Keratinocyte (primary cell): ENCODE measurements around the gene PRSS36. TPM values are rescaled to one million over a fixed set of nuclear protein-coding genes. Genes with fewer than 3 reads are reported as not detected.
A peak's percentile ranks its signal among the peaks of the same experiment; 100 is the strongest.

ENCODE experiments used
- DNase-seq: peaks from one replicate; pipeline ENCODE4 v3.0.0-alpha.2; 2011; ENCODE audit warnings: low read depth, missing footprints, low spot score
- FAIRE-seq: peaks from 2 replicates; lab custom pipeline; 2011; peaks lifted over from hg19 to GRCh38; lab: Jason Lieb, UNC
- H2AFZ ChIP-seq: 2 replicates; pipeline ENCODE4 v1.6.0; 2012; ENCODE audit warnings: low read length, control low read depth, inconsistent platforms; ENCODE audit not compliant: control insufficient read depth
- H3K27ac ChIP-seq: 2 replicates; pipeline ENCODE4 v1.5.1; 2011; ENCODE audit warnings: low read length; ENCODE audit not compliant: control insufficient read depth, insufficient read depth
- H3K27me3 ChIP-seq: 3 replicates; pipeline ENCODE4 v1.6.0; 2011; ENCODE audit warnings: low read length; ENCODE audit not compliant: control insufficient read depth, insufficient read depth; ENCODE audit errors: extremely low read depth
- H3K36me3 ChIP-seq, 2 experiments: 2 replicates in 1 of 2; 3 replicates in 1 of 2; pipeline ENCODE4 v1.5.1; 2011; ENCODE audit warnings: low read length in 2 of 2, mild to moderate bottlenecking in 1 of 2; ENCODE audit not compliant: control insufficient read depth in 2 of 2, insufficient read depth in 2 of 2; ENCODE audit errors: extremely low read depth in 1 of 2
- H3K4me1 ChIP-seq: 3 replicates; pipeline ENCODE4 v1.5.1; 2011; ENCODE audit warnings: low read length; ENCODE audit not compliant: control insufficient read depth, insufficient read depth; ENCODE audit errors: extremely low read depth
- H3K4me2 ChIP-seq: 3 replicates; pipeline ENCODE4 v1.6.0; 2011; ENCODE audit warnings: low read depth, low read length; ENCODE audit not compliant: control insufficient read depth, insufficient read depth; ENCODE audit errors: extremely low read depth
- H3K4me3 ChIP-seq, 3 experiments: fragments of 200-600 bp in 1 of 3; sonication (generic) in 1 of 3; 2 replicates in 2 of 3; 3 replicates in 1 of 3; pipeline ENCODE4 v1.5.1; 2011 to 2016; ENCODE audit warnings: low read length in 3 of 3, mild to moderate bottlenecking in 3 of 3, control low read depth in 2 of 3, inconsistent platforms in 1 of 3, low read depth in 1 of 3, mixed read lengths in 1 of 3, mixed run types in 1 of 3, moderate library complexity in 1 of 3; ENCODE audit not compliant: control insufficient read depth in 2 of 3, insufficient read depth in 2 of 3; ENCODE audit errors: extremely low read depth in 1 of 3
- H3K79me2 ChIP-seq: 2 replicates; pipeline ENCODE4 v1.6.0; 2012; ENCODE audit warnings: low read length; ENCODE audit not compliant: control insufficient read depth, insufficient read depth
- H3K9ac ChIP-seq: 3 replicates; pipeline ENCODE4 v1.6.0; 2011; ENCODE audit warnings: low read length; ENCODE audit not compliant: control insufficient read depth, insufficient read depth; ENCODE audit errors: extremely low read depth
- H3K9me1 ChIP-seq: 3 replicates; pipeline ENCODE4 v1.6.0; 2011; ENCODE audit warnings: low read length; ENCODE audit not compliant: control insufficient read depth, insufficient read depth; ENCODE audit errors: extremely low read depth
- H3K9me3 ChIP-seq: 2 replicates; pipeline ENCODE4 v1.5.1; 2012; ENCODE audit warnings: low read depth, low read length; ENCODE audit not compliant: control insufficient read depth
- H4K20me1 ChIP-seq: 3 replicates; pipeline ENCODE4 v1.6.0; 2011; ENCODE audit warnings: low read length; ENCODE audit not compliant: control insufficient read depth, insufficient read depth; ENCODE audit errors: extremely low read depth
- CTCF ChIP-seq, 3 experiments: IDR thresholded peaks in 1 of 3; conservative IDR thresholded peaks in 1 of 3; optimal IDR thresholded peaks in 1 of 3; 2 replicates in 2 of 3; 3 replicates in 1 of 3; pipeline versions ENCODE3 to v1.5.1; 2011; ENCODE audit warnings: low read length in 3 of 3, mild to moderate bottlenecking in 3 of 3, moderate library complexity in 2 of 3, control low read depth in 1 of 3, inconsistent platforms in 1 of 3; ENCODE audit not compliant: insufficient read depth in 2 of 3; ENCODE audit errors: extremely low read depth in 1 of 3
- EZH2 ChIP-seq: IDR thresholded peaks from one replicate; pipeline ENCODE4 v1.6.1; 2012; ENCODE audit warnings: inconsistent platforms, mild to moderate bottlenecking, low read length, moderate library complexity
- dilution Hi-C: fragments of 300-500 bp; cut with MboI; formaldehyde crosslinking; loops from one replicate; pipeline ENCODE4 v1.7.0; 2020; ENCODE audit warnings: low sequenced_read_pairs; ENCODE audit not compliant: extremely low pct_ligation_motif_present
- polyA plus RNA-seq, 5 experiments: library from polyadenylated mRNA; depleted of rRNA in 3 of 5; stranded (reverse) in 3 of 5; stranded (forward) in 1 of 5; unstranded in 1 of 5; fragments of >200 nt; gene quantifications; 1 replicate in 1 of 5; 2 replicates in 3 of 5; 3 replicates in 1 of 5; pipeline versions ENCODE4 v1.2.1 to v1.2.3, GENCODE V29; 2011 to 2012; ENCODE audit warnings: missing spikeins in 2 of 5, low read depth in 1 of 5, low replicate concordance in 1 of 5

The PRSS36 gene
- polyA plus RNA-seq, 1 donor (not counting 4 experiments of a cell fraction or from before 2014, with no cell fraction given), result 0.43 TPM

- DNase-seq (no peak), FAIRE-seq (no peak)
- TF ChIP-seq EZH2, result no peak
- TF ChIP-seq CTCF (optimal IDR thresholded peaks at IDR 0.05 in 1 of 3, IDR thresholded peaks at IDR 0.05 in 1 of 3, conservative IDR thresholded peaks at IDR 0.05 in 1 of 3; ENCODE audit: extremely low read depth in 1 of 3, insufficient read depth in 2 of 3, low read length in 3 of 3), result no peak
- H3K27ac ChIP-seq, result no peak overlapping the region
- H3K4me3 ChIP-seq, result no peak overlapping the region
- H3K4me2 ChIP-seq, result no peak overlapping the region
- peaks cover 6% of the 10 kb centered on the region for H4K20me1 ChIP-seq
- peaks cover 13% of the 10 kb centered on the region for H3K4me1 ChIP-seq
- peaks cover 10 to 26% of the 10 kb centered on the region in 2 experiments for H3K36me3 ChIP-seq
- H3K27me3 ChIP-seq, result no peaks in the 10 kb centered on the region
- peaks cover 23% of the 10 kb centered on the region for H3K79me2 ChIP-seq
- no peak overlapping the region for H2AFZ ChIP-seq
- H3K9me1 ChIP-seq, result peaks cover 2% of the 10 kb centered on the region
- H3K9ac ChIP-seq, result no peak overlapping the region
- no peaks in the 10 kb centered on the region for H3K9me3 ChIP-seq
- dilution Hi-C loops, result no loop called here
These were observed 29.7 kb downstream of the PRSS36 start for GRCh38 chr16:31120129-31120528.

- peaks cover 16% of the 10 kb centered on the region for H3K4me1 ChIP-seq
- H3K79me2 ChIP-seq, result peaks cover 23% of the 10 kb centered on the region
- peak overlapping the region; percentile 55 for H2AFZ ChIP-seq
- dilution Hi-C loops, result no loop called here
- peaks cover 2% of the 10 kb centered on the region for H3K9me1 ChIP-seq
- peaks cover 10 to 26% of the 10 kb centered on the region in 2 experiments for H3K36me3 ChIP-seq
- H3K4me3 ChIP-seq, result peak overlapping the region; percentile 47 to 87 (median 83)
- no peak for TF ChIP-seq EZH2
- TF ChIP-seq CTCF (optimal IDR thresholded peaks at IDR 0.05 in 1 of 3, IDR thresholded peaks at IDR 0.05 in 1 of 3, conservative IDR thresholded peaks at IDR 0.05 in 1 of 3; ENCODE audit: extremely low read depth in 1 of 3, insufficient read depth in 2 of 3, low read length in 3 of 3), result no peak
- peak overlapping the region; percentile 99 for H3K27ac ChIP-seq
- peaks cover 6% of the 10 kb centered on the region for H4K20me1 ChIP-seq
- H3K4me2 ChIP-seq, result peak overlapping the region; percentile 96
- H3K27me3 ChIP-seq, result no peaks in the 10 kb centered on the region
- peak overlapping the region; percentile 93 for H3K9ac ChIP-seq
- FAIRE-seq, result peak; percentile 82
- no peaks in the 10 kb centered on the region for H3K9me3 ChIP-seq
- DNase-seq, result peak; percentile 86
These were observed 31.4 kb downstream of the PRSS36 start for GRCh38 chr16:31118223-31119155.
